CD4-positive, alpha-beta T cell treated with Interleukin-6 at 100 ng/mL for 8 hours (primary cell): ENCODE measurements around the gene ZNF304.

Experiments used
- DNase-seq: peaks from one replicate; pipeline ENCODE4 v3.0.0-alpha.2; 2020; ENCODE audit warnings: mixed read lengths, low spot score

Gene ZNF304

DNA sequence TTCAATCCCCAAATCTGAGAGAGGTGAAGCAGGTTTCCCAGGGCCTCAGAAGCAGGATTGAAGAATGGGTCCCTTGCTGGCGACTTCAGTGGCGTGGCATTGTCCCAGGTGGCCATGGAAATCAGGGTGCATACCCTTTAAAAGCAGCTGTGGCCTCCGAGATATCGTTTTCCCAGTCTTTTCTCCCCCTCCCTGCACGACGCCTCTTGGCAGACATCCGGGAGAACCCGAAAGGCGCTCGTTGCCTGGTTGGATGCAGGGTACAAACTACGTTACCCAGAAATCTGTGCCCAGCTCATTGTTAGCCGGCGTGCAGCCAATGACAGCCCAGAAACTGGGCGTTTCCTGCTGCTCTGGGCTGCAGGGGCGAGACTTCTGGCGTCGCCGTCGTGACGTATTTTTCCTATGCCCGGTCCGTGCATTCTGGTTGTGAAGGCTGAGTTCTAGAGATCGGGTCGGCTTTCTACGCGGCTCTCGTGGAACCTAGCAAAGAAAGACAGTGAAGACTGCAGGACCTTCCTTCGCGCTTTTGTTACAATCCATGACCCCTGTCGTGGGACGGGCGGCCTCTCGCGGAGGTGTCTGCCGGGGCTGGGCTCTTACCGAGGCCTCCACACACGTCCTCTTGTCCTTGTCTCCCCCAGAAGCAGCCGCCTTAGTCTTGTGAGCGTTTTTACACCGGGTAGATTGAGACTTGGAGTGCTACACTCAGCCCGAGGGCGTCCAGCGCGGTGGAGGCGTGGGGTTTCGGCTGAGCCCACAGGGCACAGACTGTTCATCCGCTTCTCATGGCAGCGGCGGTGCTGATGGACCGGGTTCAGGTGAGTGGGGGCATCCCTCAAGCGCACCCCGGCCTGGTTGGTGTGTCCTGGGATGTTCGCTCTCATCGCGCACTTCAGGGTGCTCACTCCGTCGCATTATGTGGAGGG is at the start of gene ZNF304:
TSS of gene ZNF304 (plus strand) at position 395 of the 929 bp plus-strand sequence. CDS start at position 789, 394 bp downstream.
- peak; percentile 83 for DNase-seq

DNA sequence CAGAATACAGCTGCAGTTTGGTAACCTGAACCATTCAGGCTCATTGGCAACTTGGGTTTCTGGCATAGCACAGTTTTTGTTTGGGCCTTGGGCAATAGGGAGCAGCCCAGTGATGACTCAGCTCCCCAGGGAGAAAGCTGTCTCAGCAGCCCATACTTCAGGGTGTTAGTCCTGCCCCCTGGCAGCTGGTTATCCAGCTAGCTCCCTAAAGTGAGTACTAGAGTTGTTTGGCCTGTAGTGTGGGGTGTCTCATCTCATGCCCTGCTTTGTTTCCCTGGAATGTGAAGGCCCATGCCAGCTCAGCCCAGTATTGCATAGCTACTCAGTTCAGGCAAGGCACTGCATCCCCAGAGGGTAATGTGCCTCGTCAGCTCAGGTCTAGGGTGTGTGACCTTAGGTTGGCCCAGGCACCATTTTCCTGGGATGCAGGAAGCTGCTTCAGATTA is 49.0 kb upstream of the ZNF304 start:
- DNase-seq = no peak

DNA sequence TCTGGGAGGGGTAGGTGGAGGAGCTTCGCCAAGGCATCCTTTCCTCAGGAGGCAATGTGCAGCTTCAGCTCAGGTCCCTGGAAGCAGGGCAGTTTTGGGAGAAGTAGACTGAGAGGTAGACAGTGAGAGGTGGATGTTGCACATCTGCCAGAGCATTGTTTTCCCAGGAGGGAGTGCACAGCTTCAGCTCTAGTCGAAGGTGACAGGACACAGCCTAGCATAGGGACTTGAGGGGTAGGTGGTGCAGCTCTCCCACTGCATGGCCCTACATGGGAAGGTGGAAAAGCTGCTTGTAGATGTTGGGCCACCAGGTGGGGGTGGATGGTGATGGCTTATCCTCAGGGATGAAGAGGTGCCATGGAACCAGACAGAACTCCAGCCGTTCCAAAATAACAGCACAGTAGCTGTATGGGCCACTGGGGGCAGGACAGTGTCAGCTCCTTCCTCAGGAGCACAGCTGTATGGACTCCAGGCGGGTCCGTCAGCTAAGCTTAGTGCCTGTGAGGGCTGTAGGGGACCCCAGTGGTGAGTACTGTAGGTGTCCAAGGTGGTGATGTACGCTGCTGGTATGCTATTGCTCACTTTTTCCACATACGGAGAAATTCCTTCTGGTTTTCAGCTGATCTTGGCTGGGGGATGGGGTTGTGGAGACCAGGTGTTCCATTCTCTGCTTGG is 48.2 kb upstream of the ZNF304 start:
- no peak for DNase-seq

DNA sequence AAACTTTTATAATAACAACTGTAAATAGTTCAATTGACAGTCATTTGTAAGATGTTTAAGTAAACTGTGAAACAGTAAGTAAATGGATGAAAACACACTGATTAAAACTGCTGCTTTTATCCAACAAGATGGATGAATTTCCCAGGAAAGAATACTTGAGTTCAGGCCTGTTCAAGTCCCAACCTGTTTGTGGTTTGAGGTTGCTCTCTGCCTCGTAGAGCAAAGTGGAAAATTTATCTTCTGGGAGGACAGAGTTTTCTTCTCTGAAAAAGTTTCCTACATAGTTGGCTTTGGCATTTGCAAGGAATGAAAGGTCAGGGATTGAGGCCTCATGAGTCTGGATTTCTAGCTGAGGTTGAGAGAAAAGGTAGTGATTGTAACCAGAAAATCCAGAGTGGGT is 46.0 kb upstream of the ZNF304 start:
- no peak for DNase-seq

DNA sequence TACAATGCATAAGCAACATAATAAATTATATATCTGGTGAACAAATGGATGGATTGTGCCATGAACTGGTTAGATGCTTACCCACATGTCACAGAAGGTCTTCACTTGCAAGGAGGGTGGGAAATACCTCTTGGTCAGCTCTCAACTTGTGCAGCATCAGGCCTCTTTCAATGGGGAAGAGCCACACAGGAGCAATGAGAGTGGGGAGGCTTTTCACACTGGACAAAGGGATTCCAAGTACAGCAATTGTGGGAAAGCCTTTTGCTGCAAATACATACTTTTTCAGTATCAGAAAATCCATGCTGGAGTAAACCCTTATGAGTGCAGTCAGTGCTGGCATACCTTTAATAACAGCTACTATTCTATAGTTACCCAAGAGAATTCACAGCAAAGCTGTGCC is 42.6 kb upstream of the ZNF304 start:
- no peak for DNase-seq

DNA sequence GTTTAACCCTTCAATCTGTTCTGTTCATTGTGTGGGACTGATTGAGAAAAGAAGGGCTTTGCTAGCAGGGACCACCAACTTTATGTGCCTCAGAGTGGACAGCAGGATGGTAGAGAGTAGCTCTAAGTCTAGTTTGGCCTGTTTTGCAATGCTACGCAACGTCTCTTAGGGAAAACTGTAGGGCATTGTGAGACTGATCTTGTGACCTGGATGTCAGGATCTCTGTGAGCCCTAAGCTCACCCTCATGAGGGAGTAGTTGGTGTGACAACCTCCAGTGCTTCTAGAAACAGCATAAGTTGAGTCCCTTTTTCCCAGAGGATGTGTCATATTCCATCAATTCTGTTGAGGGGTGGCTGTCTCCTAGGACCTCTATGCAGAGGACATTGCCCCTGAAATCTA is 40.3 kb upstream of the ZNF304 start:
- no peak for DNase-seq

DNA sequence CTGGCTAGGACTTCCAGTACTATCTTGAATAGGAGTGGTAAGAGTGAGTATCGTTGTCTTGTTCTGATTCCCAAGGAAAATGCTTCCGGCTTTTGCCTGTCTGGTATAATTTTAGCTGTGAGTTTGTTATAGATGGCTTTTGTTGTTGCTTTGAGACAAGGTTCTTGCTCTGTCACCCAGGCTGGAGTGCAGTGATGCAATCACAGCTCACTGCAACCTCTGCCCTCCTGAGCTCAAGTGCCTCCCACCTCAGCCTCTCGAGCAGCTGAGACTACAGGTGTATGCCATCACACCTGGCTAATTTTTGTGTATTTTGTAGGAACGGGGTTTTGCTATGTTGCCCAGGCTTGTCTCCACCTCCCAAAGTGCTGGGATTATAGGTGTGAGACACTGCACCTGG is 36.9 kb upstream of the ZNF304 start:
- no peak for DNase-seq

DNA sequence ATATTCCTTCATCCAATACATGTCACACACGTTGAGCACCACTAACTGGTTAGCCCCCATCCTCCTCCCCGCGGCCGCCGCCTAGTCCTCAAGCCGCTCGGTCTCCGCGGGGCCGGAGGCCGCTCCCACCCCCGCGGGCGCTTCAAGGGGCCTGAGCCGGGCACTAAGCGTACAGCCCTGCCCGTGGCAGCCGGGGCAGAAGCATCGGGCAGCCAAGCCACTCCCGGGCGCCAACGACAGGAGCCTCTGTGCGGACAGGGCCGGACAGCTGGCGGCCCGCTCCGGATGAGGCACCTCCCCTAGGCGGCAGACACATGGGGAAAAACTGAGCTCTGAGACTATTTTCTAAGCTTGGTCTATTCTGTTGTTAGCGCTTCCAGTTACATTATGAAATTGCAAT is 33.6 kb upstream of the ZNF304 start:
- no peak for DNase-seq

DNA sequence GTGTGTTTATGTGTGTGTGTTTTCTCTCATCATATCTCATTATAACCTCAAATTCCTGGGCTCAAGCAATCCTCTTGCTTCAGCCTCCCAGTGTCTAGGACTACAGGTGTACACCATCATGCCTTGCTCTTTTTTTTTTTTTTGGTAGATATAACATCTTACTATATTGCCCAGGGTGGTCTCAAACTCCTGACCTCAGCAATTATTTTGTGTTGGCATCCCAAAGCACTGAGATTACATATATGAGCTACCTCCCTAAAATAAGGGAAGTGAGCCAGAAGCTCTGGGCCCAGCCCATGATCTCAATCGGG is 31.2 kb upstream of the ZNF304 start:
- DNase-seq = no peak

DNA sequence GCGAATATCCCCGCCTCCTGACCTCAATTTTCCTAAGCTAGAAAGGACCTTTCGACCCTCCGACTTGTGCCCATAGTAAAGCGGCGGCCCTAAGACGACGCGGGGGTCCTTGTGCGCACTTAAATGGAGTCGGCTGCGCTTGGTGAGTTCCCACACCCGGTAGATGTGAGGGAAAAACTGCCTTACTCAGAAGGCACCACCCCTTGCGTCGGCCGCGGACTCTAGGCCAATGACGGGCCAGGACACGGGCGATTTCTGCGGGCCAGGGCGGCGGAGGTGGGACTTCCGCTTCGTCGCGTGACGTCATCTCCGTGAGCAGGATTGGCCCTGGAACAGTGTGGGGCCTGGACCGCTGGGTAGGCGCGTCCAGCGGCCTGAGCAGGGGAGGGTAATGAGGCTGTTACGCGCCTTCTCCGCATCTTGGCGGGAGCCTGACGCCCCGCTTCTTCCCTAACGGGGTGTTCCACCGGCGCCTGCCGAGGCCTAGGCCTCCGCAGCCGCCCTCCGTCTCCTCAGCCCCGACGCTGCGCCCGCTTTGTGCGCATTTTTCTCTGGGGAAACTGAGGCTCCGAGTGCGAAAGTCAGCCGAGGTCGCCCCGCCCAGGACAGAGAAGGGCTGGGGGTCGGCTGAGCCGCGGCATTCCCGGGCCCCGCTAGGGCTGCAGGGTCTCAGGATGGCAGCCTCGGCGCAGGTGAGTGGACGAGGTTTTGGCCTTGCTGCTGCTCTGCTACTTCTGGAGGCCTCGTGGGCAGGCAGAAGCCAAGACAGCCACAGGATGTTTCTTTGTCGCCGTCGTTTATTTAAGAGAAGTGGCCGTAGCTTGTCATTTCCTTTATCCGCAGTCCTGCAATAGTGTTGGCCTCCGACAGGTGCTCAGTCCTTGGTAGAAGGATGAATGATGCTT is 30.6 kb upstream of the ZNF304 start, which contains the start of gene ZNF543:
TSS of gene ZNF543 (plus strand) at position 293 of the 905 bp plus-strand sequence. CDS start at position 675, 382 bp downstream.
- DNase-seq = peak; percentile 90

DNA sequence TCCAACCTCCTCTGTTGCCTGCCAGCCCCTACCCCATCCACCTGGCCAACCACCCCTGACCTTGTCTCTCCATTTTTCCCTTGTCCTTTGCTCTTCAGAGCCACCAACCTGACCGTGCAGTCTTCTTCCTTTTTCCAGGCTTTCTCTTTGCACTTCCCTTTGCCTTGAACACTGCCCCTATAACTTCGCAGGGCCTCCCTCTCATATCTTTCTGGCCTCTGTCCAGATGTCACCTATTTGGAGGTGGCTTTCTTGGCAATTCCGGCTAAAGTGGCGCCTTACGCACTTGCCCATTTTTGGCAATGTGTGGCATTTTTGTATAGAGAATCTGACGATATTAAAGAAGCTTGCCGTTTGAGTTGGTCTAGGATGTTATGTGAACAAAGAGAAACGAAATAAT is 30.0 kb upstream of the ZNF304 start:
- DNase-seq = no peak

DNA sequence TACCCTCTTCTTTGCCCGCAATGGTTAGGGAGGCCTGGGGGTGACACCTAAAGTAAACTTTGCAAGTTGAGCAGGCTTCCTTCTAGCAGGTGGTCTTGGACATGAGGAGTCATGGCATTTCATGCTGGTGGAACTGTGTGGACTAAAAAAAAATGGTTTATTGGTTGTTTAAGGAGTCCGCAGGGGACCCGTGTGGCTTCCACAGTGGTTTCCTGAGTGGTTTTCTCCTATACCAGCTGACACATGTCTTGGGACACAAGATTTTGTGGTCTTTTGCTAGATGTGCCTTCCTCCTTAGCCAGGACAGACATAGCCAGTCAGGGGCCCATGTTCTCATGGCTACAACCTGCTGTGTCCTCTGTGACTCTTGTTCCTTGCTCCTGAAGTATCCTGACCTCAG is 29.3 kb upstream of the ZNF304 start:
- DNase-seq = no peak

DNA sequence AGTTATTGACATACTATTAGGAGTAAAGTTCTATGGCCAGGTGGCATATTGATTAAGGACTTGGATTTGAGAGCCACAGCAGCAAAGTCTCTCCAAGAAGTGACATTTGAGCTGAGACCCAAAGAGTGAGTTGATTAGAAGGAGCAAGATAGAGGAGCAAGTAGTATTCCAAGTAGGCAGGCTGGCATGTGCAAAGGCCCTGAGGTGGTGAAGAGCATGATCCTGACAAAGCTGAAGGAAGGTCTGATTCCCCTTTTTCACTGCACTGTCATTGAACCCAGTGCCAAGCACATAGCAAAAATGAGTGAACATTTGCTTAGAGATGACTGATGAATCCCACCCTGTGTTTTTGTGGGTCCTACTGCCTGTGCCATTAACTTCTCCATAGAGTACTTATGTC is 26.1 kb upstream of the ZNF304 start:
- no peak for DNase-seq

DNA sequence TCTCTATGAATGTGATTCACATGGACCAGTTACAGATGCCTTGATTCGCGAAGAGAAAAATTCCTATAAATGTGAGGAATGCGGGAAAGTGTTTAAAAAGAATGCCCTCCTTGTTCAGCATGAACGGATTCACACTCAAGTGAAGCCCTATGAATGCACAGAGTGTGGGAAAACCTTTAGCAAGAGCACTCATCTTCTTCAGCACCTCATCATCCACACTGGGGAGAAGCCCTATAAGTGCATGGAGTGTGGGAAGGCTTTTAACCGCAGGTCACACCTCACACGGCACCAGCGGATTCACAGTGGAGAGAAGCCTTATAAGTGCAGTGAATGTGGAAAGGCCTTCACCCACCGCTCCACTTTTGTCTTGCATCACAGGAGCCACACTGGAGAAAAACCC is 23.1 kb upstream of the ZNF304 start:
- DNase-seq = no peak

DNA sequence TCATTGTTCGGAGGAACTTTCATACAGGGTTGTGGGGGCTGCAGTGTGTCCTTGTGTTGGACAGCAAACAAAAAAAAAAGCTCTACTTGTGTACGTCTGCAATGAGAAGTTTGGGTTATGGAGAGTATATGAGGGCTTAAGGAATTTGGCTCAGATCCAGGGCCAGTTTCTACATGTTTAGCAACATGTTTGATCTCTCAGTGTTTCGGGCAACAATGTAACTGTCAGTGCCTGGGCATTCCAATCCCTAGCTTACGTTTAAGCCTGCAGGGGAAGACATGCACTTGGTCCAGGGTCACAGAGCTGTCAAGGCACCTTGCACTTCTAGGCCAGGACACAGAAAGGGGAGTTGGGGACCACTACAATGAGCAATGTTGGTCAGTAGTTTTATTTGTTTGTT is 16.9 kb upstream of the ZNF304 start:
- DNase-seq = no peak

DNA sequence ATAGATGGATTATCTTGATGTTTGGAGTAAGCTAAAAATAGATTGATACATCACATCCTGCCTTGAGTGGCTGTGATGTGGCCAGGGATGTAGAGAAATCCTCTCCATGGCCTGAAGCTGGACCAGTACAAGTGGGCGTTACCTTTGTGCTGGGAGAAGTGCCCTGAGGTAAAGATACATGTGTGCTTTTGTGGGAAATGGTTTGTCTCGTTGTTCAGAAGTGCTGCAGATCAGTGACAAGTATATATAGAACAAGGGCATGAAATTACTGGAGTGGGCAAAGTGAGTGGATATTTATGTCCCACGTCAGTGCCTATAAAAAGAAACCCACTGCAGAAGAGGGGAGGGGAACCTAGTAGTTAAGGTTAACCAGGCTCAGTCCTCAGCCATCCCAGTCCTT is 12.2 kb upstream of the ZNF304 start:
- no peak for DNase-seq

DNA sequence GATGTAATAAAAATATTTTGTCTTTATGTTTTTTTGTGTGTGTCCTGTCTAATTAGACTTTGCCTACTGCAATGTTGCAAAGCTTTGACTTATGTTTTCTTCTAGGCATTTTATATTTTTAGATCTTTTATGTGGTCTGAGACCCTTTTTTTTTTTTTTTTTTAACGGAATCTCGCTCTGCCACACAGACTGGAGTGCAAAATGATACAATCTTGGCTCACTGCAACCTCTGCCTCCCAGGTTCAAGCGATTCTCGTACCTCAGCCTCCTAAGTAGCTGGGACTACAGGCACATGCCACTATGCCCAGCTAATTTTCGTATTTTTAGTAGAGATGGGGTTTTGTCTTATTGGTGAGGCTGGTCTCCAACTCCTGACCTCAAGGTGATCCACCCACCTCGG is 8.5 kb upstream of the ZNF304 start:
- DNase-seq = no peak

DNA sequence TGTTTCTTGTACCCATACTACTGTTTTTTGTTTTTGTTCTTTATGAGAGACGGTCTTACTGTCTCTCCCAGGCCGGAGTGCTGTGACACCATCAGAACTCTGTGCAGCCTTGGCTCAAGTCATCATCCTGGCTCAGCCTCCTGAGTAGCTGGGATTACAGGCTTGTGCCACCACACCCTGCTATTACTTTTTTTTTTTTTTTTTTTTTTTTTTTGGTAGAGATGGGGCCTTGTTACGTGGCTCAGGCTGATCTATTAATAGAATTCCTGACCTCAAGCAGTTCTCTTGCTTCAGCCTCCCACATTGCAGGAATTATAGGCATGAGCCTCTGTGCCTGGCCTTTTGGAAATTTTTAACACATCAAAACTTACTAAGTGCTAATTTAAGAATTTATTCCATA is 2.9 kb upstream of the ZNF304 start:
- no peak for DNase-seq

DNA sequence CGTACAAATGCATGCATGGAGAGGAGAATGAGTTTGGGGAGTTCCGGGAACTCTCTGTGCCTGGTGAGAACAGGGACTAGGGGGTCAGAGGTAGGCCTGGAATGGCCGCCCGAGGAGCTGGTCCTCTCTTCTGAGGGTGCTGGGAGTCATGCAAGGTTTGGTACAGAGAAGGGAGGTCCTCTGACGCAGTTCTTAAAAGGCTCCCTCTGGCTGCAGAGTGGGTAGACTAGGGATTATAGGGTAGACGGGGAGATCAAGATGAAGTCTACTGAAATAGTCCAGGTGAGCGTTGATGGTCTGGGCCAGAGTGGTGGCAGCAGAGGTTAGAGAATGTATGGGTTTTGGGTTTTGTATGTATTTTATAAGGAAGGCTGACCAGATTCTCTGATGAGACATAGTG is 796 bp downstream of the ZNF304 start:
- no peak for DNase-seq

DNA sequence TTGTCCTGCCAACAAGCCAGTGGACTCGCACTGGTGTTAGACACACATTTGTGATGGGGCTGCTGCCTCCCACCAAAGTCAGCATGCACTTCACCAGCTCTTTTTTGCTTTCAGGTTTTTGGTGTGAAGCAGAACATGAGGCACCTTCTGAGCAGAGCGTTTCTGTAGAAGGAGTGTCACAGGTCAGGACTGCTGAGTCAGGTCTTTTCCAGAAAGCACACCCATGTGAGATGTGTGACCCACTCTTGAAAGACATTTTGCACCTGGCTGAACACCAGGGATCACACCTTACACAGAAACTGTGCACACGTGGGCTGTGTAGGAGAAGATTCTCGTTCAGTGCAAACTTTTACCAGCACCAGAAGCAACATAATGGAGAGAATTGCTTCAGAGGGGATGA is 4.8 kb downstream of the ZNF304 start:
- DNase-seq = no peak

DNA sequence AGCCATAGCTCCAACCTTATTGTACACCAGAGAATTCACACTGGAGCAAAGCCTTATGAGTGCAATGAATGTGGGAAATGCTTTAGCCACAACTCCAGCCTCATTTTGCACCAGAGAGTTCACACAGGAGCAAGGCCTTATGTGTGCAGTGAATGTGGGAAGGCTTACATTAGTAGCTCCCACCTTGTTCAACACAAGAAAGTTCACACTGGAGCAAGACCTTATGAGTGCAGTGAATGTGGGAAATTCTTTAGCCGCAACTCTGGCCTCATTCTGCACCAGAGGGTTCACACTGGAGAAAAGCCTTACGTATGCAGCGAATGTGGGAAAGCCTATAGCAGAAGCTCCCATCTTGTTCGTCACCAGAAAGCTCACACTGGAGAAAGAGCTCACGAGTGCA is 6.3 kb downstream of the ZNF304 start:
- DNase-seq = no peak

DNA sequence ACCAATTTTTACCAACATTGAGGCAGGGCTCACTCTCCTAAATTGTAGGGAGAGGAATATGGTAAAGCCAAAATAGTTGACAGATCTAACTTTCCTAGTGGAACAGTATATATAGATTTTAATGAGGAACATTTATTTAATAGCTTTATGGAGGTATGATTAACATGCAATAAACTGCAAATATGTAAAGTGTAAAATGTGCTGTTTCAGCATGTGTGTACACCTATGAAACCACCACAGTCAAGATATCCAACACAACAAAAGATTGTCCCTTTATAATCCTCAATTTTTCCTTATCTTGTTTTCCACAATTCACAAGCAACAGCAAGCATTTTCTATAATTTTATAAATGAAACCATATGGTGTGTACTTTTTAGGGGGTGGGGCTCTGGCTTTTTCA is 8.2 kb downstream of the ZNF304 start:
- no peak for DNase-seq
